Fibroblast of the conjunctiva (primary cell): Measurements from ENCODE around the gene FDX1.

Source experiments
- DNase-seq: peaks from one replicate; pipeline ENCODE4 v3.0.0-alpha.2; 2010; ENCODE audit warnings: low read depth

Gene FDX1

DNA sequence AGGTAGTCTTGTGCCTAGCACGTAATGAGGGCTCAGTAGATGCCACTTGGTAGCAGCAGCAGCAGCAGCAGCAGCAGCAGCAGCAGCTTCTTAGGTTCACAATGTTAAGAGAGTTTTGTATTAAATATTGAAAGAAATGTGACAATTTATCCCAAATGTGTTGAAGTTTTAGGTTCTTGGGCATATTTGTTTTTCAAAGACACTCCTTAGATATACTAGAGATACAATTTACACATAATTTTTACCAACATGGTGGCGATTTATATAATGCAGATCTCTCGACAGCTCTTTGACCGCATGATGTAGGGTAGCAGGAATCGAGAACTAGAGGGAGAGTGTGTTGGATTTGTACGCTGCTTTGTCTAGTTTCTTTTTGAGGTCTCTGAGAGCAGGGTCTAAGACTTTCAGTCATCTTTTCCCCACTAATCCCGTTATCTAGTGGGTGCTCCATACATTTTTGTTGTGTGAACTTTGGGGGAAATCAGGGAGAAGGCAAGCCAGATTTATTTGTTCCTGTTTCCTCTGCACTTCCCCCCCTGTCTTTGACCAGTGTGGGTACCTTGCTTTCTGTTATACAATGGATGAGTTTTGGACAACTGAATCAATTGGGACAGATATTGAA is 1.4 kb downstream of the FDX1 start:
- no peak for DNase-seq

DNA sequence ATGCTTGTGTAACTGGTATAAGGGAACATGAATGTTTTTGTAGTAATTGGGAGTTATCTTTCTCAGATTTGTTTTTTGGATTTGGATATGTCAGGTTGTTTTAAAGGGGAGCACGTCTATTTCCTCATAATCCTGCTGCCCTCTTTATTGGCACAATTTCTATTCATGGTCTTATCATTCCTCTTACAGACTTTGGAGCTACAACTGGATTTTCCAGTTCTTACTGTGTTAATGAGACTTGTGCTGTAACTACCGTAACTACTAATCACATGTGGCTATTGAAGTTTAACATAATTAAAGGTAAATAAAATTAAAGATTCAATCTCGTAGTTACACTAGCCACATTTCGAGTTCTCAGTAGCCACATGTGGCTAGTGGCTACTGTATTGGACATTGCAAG is 1.9 kb downstream of the FDX1 start:
- DNase-seq: no peak

DNA sequence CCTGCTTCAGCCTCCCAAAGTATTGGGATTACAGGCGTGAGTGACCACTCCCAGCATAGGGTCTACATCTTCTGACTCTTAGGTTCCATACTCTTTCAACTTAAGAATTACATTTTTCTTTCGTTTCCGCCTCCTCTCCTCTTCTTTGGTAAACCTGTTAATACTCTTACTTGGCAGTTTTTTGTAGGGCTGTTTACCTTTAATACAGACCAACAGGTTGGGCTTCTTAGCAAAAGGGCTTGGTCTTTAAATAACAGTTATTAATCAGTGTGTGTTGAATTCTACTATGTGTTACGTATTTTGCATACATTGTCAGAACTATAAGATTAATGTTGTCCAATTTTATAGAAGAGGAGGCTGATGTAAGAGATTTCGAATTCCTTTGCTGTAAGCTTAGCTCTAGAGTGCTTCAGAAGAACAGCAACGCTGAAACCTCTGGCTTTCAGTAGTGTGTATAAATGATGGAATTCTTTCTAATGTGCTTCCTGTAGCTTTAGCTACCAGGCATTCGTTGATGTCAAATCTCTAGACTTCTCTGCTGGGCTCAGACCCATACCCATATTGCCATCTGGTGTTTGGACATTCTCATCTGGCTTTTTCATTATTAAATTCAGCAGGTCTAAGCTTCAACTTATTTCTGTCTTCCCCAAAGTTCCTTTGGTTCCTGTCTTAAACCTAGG is 3.1 kb downstream of the FDX1 start:
- DNase-seq: peak; percentile 36

DNA sequence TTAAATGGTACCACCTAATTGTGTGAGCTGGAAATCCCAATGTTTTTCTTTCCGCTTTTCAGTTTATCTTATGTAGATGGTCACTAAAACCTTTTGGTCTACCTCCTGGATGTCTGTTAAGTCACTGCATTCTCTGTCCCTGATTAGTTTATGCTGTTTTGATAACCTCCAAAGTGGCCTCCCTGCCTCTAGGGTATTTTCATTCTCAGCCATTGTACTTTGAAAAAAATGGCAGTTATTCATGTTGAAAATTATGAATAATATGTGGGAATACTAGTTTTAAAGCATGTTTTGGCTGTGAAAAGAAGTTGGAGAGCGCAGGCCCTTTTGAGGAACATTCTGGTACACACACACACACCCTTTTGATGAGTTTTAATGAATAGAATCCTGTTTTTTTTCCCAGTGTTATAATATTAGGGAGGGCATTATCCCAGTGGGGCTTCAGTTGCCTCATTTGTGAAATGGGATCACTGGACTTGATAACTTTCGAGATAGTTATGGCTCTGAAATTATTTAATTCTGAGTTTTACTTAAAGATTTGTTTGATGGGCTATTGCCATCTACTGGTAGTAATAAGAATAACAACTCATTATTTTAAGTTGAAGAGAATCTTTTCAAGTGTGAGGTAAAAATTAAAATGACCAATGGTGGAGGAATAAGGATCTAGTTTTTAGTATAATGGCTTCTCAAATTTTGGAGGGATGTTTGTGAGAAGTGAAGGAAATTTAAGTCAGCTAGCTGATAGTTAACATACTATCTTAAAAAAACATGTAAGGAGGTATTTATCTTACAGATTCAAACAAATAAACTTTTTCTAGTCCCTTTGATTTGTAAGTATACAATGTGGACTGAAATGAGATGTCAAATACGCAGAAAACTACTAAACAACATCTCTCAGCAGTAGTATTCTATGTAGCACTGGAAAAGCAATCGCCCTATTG is 3.9 kb downstream of the FDX1 start:
- no peak for DNase-seq

DNA sequence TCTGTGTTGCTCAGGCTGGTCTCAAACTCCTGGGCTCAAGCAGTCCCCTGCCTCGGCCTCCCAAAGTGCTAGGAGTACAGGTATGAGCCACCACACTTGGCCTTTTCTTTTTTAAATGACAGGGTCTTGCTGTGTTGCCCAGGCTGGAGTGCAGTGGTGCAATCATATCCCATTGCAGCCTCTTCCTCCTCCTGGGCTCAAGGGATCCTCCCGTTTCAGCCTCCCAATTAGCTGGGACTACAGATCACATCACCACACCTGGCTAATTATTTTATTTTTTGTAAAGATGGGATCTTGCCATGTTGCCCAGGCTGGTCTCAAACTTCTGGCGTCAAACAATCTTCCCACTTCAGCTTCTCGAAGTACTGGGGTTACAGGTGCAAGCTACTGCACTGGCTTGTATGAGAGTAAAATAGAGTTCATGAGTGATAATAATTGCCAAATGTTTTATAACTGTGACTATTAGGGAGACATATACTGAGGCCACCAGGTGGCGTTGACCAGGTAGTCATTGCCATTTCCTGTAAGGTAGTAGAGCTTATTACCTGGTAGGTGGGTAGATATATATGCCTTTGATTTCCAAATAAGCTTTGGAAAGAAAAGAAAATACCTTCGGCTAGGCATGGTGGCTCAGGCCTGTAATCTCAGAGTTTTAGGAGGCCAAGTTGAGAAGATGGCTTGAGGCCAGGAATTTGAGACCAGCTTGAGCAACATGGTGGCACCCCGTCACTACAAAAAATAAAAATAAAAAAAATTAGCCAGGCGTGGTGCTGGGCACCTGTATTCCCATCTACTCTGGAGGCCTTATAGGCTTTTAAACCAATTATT is 5.4 kb downstream of the FDX1 start:
- DNase-seq: no peak

DNA sequence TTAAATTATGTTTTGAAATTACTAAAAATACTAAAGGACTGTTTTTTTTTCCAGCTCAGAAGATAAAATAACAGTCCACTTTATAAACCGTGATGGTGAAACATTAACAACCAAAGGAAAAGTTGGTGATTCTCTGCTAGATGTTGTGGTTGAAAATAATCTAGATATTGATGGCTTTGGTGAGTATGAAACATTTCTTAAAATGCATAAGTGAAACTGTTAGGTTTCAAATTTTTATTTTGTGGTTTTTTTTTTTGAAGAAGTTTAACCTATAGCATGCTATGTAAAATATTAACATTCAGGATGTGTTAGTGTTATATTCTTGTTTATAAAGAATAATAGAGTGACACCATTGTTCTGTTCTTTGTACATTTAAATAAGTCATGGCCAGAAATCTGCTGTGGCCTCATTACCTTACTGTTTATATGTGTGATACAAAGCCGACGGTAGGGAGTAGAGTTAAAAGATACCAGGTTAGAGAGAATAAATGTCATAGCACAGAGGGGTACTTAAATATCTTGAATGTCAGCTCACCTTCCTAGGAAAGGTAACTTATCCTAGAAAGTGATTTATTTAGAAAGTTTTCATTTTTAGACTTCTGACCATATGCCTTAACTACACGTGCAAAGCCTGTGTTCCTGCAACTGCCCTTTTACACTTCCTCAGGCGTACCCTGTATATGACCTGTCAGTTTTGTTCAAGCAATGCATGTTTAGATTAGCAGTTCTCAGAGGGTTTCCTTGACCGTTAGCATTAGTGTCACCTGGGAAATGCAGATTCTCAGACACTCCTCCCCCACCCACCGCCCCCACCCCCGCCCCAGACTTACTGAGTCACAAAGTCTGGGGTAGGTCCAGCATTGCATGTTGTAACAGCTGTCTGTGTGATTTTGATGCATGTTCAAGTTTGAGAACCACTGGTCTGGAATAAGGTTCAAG is 6.3 kb downstream of the FDX1 start:
- no peak for DNase-seq

DNA sequence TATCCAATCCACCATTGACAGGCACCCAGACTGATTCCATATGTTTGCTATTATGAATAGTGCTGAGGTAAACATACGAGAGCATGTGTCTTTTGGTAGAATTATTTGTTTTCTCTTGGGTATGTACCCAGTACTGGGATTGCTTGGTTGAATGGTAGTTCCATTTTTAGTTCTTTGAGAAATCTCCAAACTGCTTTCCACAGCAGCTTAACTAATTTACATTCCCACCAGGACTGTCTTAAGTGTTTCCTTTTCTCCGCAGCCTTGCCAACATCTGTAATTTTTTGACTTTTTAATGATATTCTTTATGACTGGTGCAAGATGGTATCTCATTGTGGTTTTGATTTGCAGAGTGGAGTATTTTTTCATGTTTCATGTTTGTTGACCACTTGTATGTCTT is 8.3 kb downstream of the FDX1 start:
- no peak for DNase-seq

DNA sequence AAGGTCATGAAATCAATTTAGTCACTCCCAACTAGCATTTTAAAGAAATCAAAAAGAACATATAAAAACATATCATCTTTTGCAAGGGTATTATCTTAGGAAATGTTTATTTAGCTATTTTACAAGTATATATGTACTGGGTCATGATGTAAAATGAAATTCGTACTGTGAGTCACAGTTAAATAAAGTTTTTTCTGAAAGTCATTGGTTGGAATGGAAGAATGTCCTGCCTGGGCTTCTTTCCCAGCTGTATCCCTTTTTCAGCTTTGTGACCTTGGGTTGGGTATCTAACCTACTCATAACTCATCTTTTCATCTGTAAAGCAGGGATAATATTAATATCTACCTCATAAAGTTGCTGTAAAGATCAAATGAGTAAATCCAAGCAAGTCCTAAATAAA is 15.7 kb downstream of the FDX1 start:
- DNase-seq: no peak

DNA sequence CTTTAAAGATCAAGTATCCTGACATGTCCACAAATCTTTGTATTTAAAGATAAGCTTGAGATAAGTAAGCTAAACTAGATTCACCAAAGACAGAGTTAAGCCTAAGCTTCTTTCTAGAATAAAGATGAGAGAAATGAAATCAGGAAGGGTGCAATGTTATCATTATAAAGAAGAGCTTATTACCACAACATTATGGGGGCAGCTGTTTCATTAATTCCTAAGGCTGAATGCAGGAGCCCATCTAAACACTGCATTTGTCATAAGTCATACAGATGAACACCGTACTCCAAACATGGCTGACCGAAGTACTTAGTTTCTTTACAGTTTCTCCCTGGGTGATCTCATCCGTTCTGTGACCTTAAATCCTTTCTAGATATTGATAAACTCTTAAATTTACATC is 16.3 kb downstream of the FDX1 start:
- no peak for DNase-seq

DNA sequence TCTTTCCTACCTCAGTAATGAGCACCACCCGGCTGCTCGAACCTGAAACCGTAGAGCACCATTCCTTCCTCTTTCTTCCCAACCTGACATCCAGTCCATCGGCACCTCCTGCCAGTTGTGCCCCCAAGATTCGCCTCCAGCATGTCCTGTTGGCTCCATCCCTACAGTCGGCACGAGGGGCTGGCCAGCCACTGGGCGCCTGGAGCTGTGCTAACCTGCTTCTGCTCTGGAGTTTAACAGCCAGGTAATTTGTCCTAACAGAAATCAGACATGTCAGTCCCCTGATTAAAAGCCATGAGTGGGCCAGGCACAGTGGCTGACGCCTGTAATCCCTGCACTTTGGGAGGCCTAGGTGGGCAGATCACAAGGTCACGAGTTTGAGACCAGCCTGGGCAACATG is 16.8 kb downstream of the FDX1 start:
- DNase-seq: no peak

DNA sequence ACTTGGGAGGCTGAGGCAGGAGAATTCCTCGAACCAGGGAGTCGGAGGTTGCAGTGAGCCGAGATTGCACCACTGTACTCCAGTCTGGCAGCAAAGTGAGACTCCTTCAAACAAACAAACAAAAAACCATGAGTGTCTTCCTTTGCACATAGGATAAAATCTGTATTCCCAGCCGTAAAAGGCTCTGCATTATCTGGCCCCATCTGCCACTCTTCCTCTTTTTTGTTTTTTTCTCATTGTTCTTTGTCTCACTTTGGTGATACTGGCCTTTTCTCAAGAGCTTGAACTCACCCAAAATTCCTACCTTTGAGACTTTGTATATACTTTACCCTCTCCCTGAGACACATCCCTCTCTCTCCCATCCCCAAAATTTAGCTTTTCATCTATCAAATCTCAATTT is 17.6 kb downstream of the FDX1 start:
- DNase-seq: no peak

DNA sequence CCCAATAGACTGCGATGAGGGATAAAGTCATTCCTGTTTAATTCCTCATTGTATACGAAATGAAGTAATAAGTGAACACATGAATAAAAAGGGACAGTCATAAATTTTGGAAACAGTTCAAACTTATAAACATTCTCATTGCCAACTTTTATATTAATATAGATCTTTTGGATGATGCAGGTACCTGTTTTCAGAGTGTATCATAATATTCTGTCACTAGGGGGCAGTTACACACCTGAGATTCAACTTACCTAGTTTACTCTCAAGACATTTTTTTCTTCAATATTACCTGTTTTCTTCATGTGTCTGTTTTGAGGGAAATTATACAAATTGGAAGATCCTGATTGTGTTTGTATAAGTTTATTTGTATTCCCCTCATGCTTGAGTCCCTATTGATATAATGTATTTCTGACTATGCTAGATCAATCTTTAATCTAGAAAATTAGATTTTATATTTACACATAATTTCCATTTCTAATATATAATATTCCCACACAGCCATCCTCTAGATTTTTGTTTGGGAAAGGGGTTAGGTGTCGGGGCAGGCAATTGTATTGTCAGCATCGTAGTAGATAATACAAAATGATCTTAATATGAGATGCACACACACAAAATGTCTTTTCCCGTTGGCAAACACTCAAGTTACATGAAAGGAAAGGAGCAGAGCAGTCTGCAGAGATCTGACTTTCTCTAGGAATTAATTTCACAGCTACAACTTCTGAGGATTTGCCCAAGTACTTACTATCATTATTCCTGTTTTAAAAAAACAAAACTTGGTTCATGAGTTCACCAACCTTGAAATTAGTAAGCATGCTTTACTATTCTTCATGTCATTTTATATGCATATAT is 18.4 kb downstream of the FDX1 start:
- no peak for DNase-seq

DNA sequence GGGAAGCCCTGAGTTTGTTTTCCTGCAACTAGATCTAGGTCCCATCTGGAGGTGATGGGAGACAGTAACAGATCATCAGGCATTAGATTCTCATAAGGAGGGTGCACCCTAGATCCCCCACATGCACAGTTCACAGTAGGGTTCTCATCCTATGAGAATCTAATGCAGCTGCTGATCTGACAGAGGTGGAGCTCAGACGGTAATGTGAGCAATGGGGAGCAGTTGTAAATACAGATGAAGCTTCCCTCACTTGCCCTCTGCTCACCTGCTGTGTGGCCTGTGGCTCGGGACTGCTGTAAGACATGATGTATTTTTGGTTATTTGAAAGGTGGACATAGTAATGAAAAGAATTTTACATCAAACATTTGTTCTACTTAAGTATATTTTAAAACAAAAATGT is 20.5 kb downstream of the FDX1 start:
- no peak for DNase-seq

DNA sequence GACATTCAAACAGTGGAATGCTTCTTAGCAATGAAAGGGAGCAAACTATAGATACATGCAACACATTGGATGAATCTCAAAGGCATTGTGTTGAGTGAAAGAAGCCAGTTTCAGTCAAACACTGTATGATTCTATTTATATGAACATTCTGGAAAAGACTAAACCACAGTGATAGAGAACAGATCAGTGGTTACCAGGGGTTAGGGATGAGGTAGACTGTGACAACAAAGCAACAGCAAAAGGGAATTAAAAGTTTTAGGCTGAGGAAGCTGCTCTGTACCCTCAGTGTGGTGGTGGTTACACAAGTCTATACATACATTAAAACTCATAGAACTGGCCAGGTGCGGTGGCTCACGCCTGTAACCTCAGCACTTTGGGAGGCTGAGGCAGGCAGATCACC is 23.0 kb downstream of the FDX1 start:
- no peak for DNase-seq

DNA sequence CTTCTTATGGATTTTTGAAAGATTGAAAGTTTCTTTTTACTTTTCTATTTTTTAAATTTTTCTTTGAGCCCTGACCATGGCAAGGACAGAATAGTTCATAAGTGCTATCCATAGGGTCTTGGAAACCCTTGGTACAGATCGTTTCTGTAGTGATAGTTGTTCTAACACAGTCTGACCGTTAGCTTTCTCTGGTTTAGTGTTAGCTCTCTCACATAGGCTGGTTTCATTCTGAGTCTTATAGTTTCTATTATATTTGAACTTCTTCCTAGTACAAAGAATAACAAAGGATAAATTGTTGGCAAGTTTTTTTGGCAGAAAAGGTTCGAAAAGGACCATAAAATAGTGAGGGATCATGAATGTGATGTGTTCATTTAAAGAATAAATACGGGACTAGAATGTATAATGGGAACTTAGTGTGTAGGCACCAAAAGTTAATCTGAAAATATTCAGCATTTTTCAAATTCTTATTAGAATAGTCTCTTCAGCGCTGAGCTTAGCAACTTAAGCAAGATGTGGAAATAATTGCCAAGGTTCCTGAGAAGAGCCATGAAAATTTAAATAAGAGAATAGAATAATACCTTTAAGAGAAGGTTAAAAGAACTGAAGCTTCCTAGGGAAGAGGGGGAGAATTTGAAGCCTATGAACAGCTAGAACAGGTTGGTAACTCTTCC is 24.1 kb downstream of the FDX1 start:
- no peak for DNase-seq

DNA sequence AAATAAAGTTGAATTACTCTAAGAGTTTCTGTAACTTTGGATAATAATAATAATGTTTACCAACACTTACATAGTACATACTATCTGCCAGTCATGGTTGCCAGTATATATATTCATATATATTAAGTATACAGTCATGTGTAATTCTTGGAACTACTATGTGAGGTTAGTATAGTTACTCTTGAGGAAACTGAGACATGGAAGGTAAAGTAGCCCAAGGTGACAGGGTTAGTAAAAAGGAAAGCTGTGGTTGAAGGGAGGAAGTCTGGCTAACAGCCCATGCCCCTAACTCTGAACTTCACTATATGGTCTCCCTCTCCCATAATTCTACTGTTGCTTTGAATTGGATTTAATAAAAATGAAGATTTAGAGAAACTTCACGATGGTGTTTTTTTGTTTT is 24.9 kb downstream of the FDX1 start:
- DNase-seq: no peak

DNA sequence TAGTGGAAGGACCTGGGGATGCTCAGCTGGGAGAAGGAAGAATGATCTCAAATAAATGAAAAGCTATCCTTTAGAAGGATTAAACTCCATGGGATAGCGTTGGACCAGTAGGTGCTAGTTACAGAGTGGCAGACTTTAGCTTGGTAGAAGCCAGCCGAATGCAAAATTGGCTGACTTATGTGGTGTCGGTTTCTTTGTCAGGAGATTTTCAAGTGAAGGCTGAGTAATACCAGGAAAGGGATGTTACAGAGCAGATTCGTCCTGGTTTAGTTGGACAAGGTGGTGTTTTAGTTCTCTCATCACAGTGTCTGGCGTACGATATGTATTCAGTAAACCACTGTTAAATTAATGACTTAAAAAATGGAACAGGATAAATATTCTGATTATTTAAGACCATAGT is 26.0 kb downstream of the FDX1 start:
- DNase-seq: no peak

DNA sequence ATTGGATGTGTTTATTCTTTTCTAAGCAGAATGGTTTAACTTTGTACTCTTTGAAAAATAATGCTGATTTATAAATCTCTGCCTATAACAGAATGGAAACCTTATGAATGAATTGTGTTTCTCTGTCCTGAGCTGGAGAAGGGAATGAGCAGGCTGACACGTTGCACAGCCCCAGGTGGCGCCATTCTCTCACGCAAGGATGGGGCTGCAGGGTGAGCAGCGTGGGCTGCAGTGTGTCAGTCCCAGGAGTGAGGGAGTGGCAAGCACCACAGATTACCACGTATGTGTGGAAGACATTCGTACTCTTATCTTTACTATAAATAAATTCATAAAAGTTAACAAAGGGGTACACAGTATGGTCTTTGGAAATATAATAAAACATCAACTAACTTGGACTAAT is 33.4 kb downstream of the FDX1 start:
- DNase-seq: peak; percentile 61

DNA sequence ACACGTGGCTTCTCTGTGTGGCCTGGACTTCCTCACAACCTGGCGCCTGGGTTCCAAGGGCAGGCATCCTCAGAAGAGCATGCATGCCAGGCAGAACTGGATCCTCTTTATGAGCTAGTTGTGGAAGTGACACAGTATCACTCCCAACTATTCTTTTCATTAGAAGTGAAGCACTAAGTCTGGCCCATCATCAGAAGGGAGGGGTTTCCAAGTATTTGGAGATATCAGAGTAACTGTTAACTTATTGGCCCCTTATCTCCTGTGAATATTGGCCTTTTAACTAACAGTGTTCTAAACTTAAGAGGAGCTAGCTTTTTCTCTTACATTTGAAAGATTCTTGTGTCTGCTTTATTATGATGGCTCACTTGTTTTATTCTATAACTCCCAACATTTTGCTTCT is 35.5 kb downstream of the FDX1 start:
- DNase-seq: no peak

DNA sequence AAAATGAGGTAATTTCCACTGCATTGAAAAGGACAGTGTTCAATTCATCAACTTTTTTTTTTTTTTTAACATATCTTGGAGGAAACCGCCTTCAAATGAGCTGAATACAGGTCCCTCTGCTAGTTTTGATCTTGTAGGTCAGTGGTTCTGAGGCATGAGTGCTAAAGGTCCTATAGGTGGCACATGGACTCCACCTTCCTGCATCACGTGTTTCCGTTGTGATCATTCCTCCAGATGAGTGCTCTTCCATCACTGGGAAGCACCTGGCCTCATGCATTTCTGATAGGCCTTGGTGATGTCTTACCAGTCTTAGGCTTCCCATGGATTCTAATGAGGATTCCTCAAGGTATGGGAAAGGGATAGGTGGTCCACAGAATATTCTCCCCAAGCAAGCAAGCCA is 37.8 kb downstream of the FDX1 start:
- DNase-seq: no peak
